ENCODE measurements around the gene SLC1A4.

Gene SLC1A4

GRCh38 chr2:64985447-64985846 is 3.8 kb upstream of the SLC1A4 start:
- no peak overlapping the region for H3K4me2 ChIP-seq (ENCODE audit: low read depth, low read length)
- no peak overlapping the region for H3K9ac ChIP-seq (ENCODE audit: low read length)
- no peaks in the 10 kb centered on the region for H3K9me3 ChIP-seq (replicated peaks; ENCODE audit: insufficient read depth, low read length)
- H3K4me3 ChIP-seq (ENCODE audit: low read length), result no peak overlapping the region
- peaks cover 10% of the 10 kb centered on the region for H3K4me1 ChIP-seq (ENCODE audit: low read length)
- TF ChIP-seq EZH2phosphoT487 (IDR thresholded peaks at IDR 0.05; ENCODE audit: low read length), result no peak
- no peak for TF ChIP-seq CTCF (IDR thresholded peaks at IDR 0.05; ENCODE audit: low read length)
- TF ChIP-seq EZH2 (optimal IDR thresholded peaks at IDR 0.05; ENCODE audit: low read depth, low read length), result no peak
- H3F3A ChIP-seq (ENCODE audit: insufficient read depth, low read length), result peaks cover 13% of the 10 kb centered on the region
- H3K27ac ChIP-seq (ENCODE audit: low read length), result no peak overlapping the region
- H3K79me2 ChIP-seq (ENCODE audit: low read length), result peaks cover 34% of the 10 kb centered on the region
- H3K9me2 ChIP-seq (replicated peaks; ENCODE audit: insufficient read depth, low read length), result no peaks in the 10 kb centered on the region
- H2AFZ ChIP-seq (ENCODE audit: low read length), result no peak overlapping the region
- H4K20me1 ChIP-seq (ENCODE audit: insufficient read depth, low read length), result no peaks in the 10 kb centered on the region
- no peaks in the 10 kb centered on the region for H3K27me3 ChIP-seq (replicated peaks; ENCODE audit: insufficient read depth, low read length)
- no peak for DNase-seq
- no peaks in the 10 kb centered on the region for H3K36me3 ChIP-seq (replicated peaks; ENCODE audit: insufficient read depth, low read length)

DNA sequence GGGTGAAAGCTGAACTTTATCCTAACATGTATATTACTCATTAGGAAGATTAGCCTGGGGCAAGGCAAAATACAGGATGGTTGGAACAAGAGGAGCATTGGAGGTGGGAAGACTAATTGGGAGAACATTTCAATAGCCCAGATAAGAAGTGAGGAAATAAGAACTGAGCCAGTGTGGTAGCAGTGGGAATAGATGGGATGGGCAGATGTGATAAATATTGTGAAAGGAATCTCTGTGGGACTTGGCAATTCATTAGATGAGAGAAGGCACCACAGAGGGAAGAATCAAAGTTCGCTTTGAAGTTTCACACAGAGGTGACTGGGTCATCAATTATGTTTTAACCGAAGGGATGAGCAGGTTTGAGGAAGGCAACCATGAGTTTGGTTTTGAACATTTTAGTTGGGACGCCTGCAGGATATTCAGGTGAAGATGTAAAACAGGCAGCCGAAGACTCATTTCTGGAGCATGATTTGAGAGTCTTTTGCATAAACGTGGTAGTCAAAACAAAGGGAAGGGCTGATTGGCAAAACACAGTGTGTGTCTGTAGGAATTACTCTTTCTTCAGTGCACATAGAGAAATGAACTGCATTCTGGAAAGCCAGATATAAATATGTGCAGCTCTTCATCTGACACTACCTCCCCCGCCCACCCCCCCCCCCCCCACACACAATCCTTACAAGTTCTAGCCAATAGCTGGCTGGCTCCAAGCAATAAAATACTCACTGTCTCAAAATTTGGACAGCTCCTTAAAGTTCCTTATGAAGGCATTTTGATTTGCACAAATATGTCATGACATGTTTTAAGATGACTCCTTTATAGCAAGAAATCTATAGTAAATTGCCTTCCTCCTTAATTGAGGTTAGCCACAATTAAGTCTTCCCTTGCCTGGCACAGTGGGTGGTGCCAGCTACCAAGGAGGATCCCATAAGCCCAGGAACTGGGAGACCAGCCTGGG is 1.9 kb upstream of the SLC1A4 start:
- H3K27ac ChIP-seq (ENCODE audit: low read length), result peak overlapping the region; percentile 26; the same call in 1 of the 2 replicates
- peaks cover 52% of the 10 kb centered on the region for H3K79me2 ChIP-seq (ENCODE audit: low read length)
- H3K4me2 ChIP-seq (ENCODE audit: low read depth, low read length), result peak overlapping the region; percentile 76
- peak overlapping the region; percentile 53; the same call in 1 of the 2 replicates for H3K9ac ChIP-seq (ENCODE audit: low read length)
- H3F3A ChIP-seq (ENCODE audit: insufficient read depth, low read length), result peaks cover 28% of the 10 kb centered on the region
- no peaks in the 10 kb centered on the region for H3K9me3 ChIP-seq (replicated peaks; ENCODE audit: insufficient read depth, low read length)
- H3K9me2 ChIP-seq (replicated peaks; ENCODE audit: insufficient read depth, low read length), result no peaks in the 10 kb centered on the region
- no peak overlapping the region for H2AFZ ChIP-seq (ENCODE audit: low read length)
- peaks cover 8% of the 10 kb centered on the region for H3K4me1 ChIP-seq (ENCODE audit: low read length)
- DNase-seq, result peak; percentile 33
- peaks cover 9% of the 10 kb centered on the region; the same call in 1 of the 2 replicates for H4K20me1 ChIP-seq (ENCODE audit: insufficient read depth, low read length)
- peak overlapping the region; percentile 59 for H3K4me3 ChIP-seq (ENCODE audit: low read length)
- no peaks in the 10 kb centered on the region; the same call in 1 of the 2 replicates for H3K36me3 ChIP-seq (replicated peaks; ENCODE audit: insufficient read depth, low read length)
- no peaks in the 10 kb centered on the region for H3K27me3 ChIP-seq (replicated peaks; ENCODE audit: insufficient read depth, low read length)
- TF ChIP-seq CTCF (IDR thresholded peaks at IDR 0.05; ENCODE audit: low read length) (no peak), EZH2 (optimal IDR thresholded peaks at IDR 0.05; ENCODE audit: low read depth, low read length) (no peak)

GRCh38 chr2:64987956-64988419 is 1.2 kb upstream of the SLC1A4 start:
- Histone ChIP-seq H3K4me1 (ENCODE audit: low read length) (peaks cover 15% of the 10 kb centered on the region), H3K4me2 (ENCODE audit: low read depth, low read length) (peak overlapping the region; percentile 67), H2AFZ (ENCODE audit: low read length) (no peak overlapping the region), H3K27ac (ENCODE audit: low read length) (peak overlapping the region; percentile 95), H3K79me2 (ENCODE audit: low read length) (peaks cover 59% of the 10 kb centered on the region), H3K36me3 (replicated peaks; ENCODE audit: insufficient read depth, low read length) (no peaks in the 10 kb centered on the region; the same call in 1 of the 2 replicates), H3F3A (ENCODE audit: insufficient read depth, low read length) (peaks cover 33% of the 10 kb centered on the region), H3K9me2 (replicated peaks; ENCODE audit: insufficient read depth, low read length) (no peaks in the 10 kb centered on the region), H3K9ac (ENCODE audit: low read length) (peak overlapping the region; percentile 94), H3K27me3 (replicated peaks; ENCODE audit: insufficient read depth, low read length) (no peaks in the 10 kb centered on the region), H3K9me3 (replicated peaks; ENCODE audit: insufficient read depth, low read length) (no peaks in the 10 kb centered on the region), H3K4me3 (ENCODE audit: low read length) (peak overlapping the region; percentile 73), H4K20me1 (ENCODE audit: insufficient read depth, low read length) (peaks cover 16% of the 10 kb centered on the region; the same call in 1 of the 2 replicates)
- TF ChIP-seq EZH2 (optimal IDR thresholded peaks at IDR 0.05; ENCODE audit: low read depth, low read length), result no peak
- no peak for TF ChIP-seq CTCF (IDR thresholded peaks at IDR 0.05; ENCODE audit: low read length)
- TF ChIP-seq EZH2phosphoT487 (IDR thresholded peaks at IDR 0.05; ENCODE audit: low read length), result no peak
- no peak for DNase-seq
